Upper lobe of left lung (tissue), 4 donors: Measurements from ENCODE around the gene FAM200B.

Source experiments
- CTCF ChIP-seq, 6 experiments: fragments of 450-650 bp in 4 of 6; fragments of 200-600 bp in 2 of 6; sonication (generic) in 2 of 6; IDR thresholded peaks; one replicate each; pipeline ENCODE4 v1.5.1; 2016 to 2019; ENCODE audit warnings: antibody characterized with exemption in 6 of 6
- EP300 ChIP-seq, 4 donors: sonication (generic); formaldehyde crosslinking; IDR thresholded peaks; one replicate each; pipeline ENCODE4 v1.5.1; 2017; ENCODE audit warnings: antibody characterized with exemption in 4 of 4, control low read depth in 2 of 4
- POLR2A ChIP-seq, 4 donors: fragments of 450-650 bp; IDR thresholded peaks; one replicate each; pipeline ENCODE4 v1.5.1; 2016 to 2017; ENCODE audit warnings: antibody characterized with exemption in 4 of 4, mild to moderate bottlenecking in 2 of 4
- POLR2AphosphoS5 ChIP-seq, 2 donors: sonication (generic); formaldehyde crosslinking; IDR thresholded peaks; one replicate each; pipeline ENCODE4 v1.5.1; 2017; ENCODE audit warnings: antibody characterized with exemption in 2 of 2

DNA sequence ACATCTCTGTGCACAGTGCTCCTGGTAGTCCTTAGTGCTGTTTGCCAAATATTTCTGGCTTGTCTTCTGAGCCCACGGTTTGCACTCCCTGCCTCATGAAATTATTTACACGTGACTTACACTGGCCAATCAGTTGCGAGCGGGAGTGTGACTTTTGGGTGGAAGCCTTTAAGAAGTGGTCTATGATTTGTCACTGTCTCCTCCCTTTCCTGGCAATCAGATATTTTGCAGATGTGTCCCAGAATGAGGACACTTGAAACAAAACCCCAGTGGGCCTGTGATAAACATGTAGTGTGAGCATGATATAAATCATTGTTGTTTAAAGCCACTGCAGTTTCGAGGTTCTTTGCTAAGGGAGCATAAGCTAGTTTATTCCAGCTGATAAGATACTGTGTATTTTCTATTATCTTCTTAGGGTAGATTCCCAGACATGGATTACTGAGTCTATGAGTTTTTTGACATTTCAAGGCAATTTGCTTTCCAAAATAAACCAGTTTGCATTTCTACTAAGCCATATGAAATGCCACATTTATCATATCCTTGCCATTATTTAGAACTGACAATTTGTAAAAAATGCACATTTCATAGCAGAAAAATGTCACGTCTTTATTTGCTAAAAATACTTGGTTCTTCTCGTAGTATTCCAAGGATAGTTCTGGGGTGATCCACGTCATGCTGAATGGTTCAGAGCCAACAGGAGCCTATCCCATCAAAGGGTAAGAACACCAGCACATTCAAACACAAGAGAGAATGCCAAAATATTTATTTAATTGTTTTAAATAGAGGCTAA, 33.2 kb downstream of the FAM200B start:
- no peak for TF ChIP-seq EP300 (IDR thresholded peaks at IDR 0.05)
- no peak for TF ChIP-seq CTCF (IDR thresholded peaks at IDR 0.05)
- TF ChIP-seq POLR2A (IDR thresholded peaks at IDR 0.05) = no peak
- TF ChIP-seq POLR2AphosphoS5 (IDR thresholded peaks at IDR 0.05) = no peak
